H9 (cell line): Measurements from ENCODE around the gene TMEM132D. TPM values are rescaled to one million over a fixed set of nuclear protein-coding genes. Genes with fewer than 3 reads are reported as not detected.

ENCODE experiments used
- DNase-seq: peaks from one replicate; pipeline ENCODE4 v3.0.0-alpha.2; 2017
- H2AFZ ChIP-seq: one replicate; pipeline ENCODE4 v1.6.1; 2013; ENCODE audit warnings: mild to moderate bottlenecking, low read length, control low read depth, moderate library complexity
- H2AK5ac ChIP-seq: 2 replicates; pipeline ENCODE4 v1.6.1; 2013; ENCODE audit warnings: low read length, control low read depth, mixed read lengths; ENCODE audit not compliant: insufficient read length
- H2BK120ac ChIP-seq: one replicate; pipeline ENCODE4 v1.6.1; 2013; ENCODE audit warnings: low read depth, mild to moderate bottlenecking, low read length, control low read depth, inconsistent platforms; ENCODE audit not compliant: poor library complexity, severe bottlenecking
- H2BK12ac ChIP-seq: 2 replicates; pipeline ENCODE4 v1.6.1; 2013; ENCODE audit warnings: low read length, control low read depth, mixed read lengths, low read depth; ENCODE audit not compliant: insufficient read length
- H2BK15ac ChIP-seq: 2 replicates; pipeline ENCODE4 v1.6.1; 2013; ENCODE audit warnings: low read depth, low read length, control low read depth
- H2BK20ac ChIP-seq: one replicate; pipeline ENCODE4 v1.6.1; 2013; ENCODE audit warnings: low read depth, mild to moderate bottlenecking, low read length, control low read depth, inconsistent platforms; ENCODE audit not compliant: poor library complexity, severe bottlenecking
- H2BK5ac ChIP-seq: 2 replicates; pipeline ENCODE4 v1.6.1; 2013; ENCODE audit warnings: low read length, control low read depth, mixed read lengths; ENCODE audit not compliant: insufficient read length
- H3K14ac ChIP-seq: 2 replicates; pipeline ENCODE4 v1.6.1; 2013; ENCODE audit warnings: low read length, control low read depth; ENCODE audit not compliant: insufficient read depth
- H3K18ac ChIP-seq: 2 replicates; pipeline ENCODE4 v1.6.1; 2013; ENCODE audit warnings: low read depth, mild to moderate bottlenecking, mixed read lengths, low read length, control low read depth; ENCODE audit not compliant: insufficient read length
- H3K23ac ChIP-seq: 2 replicates; pipeline ENCODE4 v1.6.1; 2013; ENCODE audit warnings: low read length, control low read depth, mixed read lengths, low read depth; ENCODE audit not compliant: insufficient read length
- H3K23me2 ChIP-seq: 2 replicates; pipeline ENCODE4 v1.6.1; 2013; ENCODE audit warnings: low read depth, mild to moderate bottlenecking, mixed read lengths, low read length, control low read depth; ENCODE audit not compliant: insufficient read length, poor library complexity, severe bottlenecking
- H3K27ac ChIP-seq: 2 replicates; pipeline ENCODE4 v1.5.1; 2013; ENCODE audit warnings: low read length, control low read depth, mixed read lengths, low read depth; ENCODE audit not compliant: insufficient read length
- H3K27me3 ChIP-seq: 2 replicates; pipeline ENCODE4 v1.6.1; 2013; ENCODE audit warnings: low read length, control low read depth, inconsistent platforms; ENCODE audit not compliant: insufficient read depth
- H3K4ac ChIP-seq: 2 replicates; pipeline ENCODE4 v1.6.1; 2013; ENCODE audit warnings: low read depth, mild to moderate bottlenecking, control low read depth, inconsistent platforms, low read length, moderate library complexity
- H3K4me1 ChIP-seq: 2 replicates; pipeline ENCODE4 v1.6.1; 2013; ENCODE audit warnings: low read length, control low read depth, inconsistent platforms; ENCODE audit not compliant: insufficient read depth
- H3K4me2 ChIP-seq: 2 replicates; pipeline ENCODE4 v1.6.1; 2013; ENCODE audit warnings: low read length, control low read depth, mixed read lengths; ENCODE audit not compliant: insufficient read length, insufficient read depth
- H3K56ac ChIP-seq: 2 replicates; pipeline ENCODE4 v1.6.1; 2013; ENCODE audit warnings: low read depth, mild to moderate bottlenecking, mixed read lengths, low read length, control low read depth; ENCODE audit not compliant: insufficient read length
- H3K79me1 ChIP-seq: 2 replicates; pipeline ENCODE4 v1.6.1; 2013; ENCODE audit warnings: low read depth, mild to moderate bottlenecking, moderate library complexity, low read length, control low read depth, inconsistent platforms; ENCODE audit not compliant: insufficient read depth, poor library complexity, severe bottlenecking
- H3K79me2 ChIP-seq: 2 replicates; pipeline ENCODE4 v1.6.1; 2013; ENCODE audit warnings: low read length, control low read depth, inconsistent platforms; ENCODE audit not compliant: insufficient read depth
- H3K9ac ChIP-seq: 2 replicates; pipeline ENCODE4 v1.6.1; 2013; ENCODE audit warnings: low read length, control low read depth, mixed read lengths; ENCODE audit not compliant: insufficient read length; ENCODE audit errors: extremely low read depth
- H3K9me3 ChIP-seq: one replicate; pipeline ENCODE4 v1.6.1; 2013; ENCODE audit warnings: low read depth, low read length, inconsistent platforms; ENCODE audit not compliant: control insufficient read depth
- H3T11ph ChIP-seq: one replicate; pipeline ENCODE4 v1.6.1; 2013; ENCODE audit warnings: mild to moderate bottlenecking, low read length, control low read depth, inconsistent platforms
- H4K20me1 ChIP-seq: one replicate; pipeline ENCODE4 v1.6.1; 2013; ENCODE audit not compliant: control insufficient read depth, insufficient read length, insufficient read depth
- H4K5ac ChIP-seq: 2 replicates; pipeline ENCODE4 v1.6.1; 2013; ENCODE audit warnings: low read depth, mild to moderate bottlenecking, mixed read lengths, low read length, control low read depth; ENCODE audit not compliant: insufficient read length
- H4K8ac ChIP-seq: replicated peaks from 2 replicates; pipeline ENCODE4 v1.6.1; 2013; ENCODE audit warnings: low read length, control low read depth, mixed read lengths, low read depth; ENCODE audit not compliant: insufficient read length
- H4K91ac ChIP-seq: 2 replicates; pipeline ENCODE4 v1.6.1; 2013; ENCODE audit warnings: low read depth, mild to moderate bottlenecking, moderate library complexity, mixed read lengths, low read length, control low read depth; ENCODE audit not compliant: insufficient read length
- H3K27ac Mint-ChIP-seq, 3 experiments: 2 replicates in 2 of 3; 3 replicates in 1 of 3; pipeline ENCODE4 v1.8.0; 2020 to 2021; ENCODE audit warnings: mixed read lengths in 3 of 3, mild to moderate bottlenecking in 1 of 3, moderate library complexity in 1 of 3
- H3K27me3 Mint-ChIP-seq: 2 replicates; pipeline ENCODE4 v1.8.0; 2021; ENCODE audit warnings: low read depth, mild to moderate bottlenecking, moderate library complexity, mixed read lengths
- H3K36me3 Mint-ChIP-seq, 3 experiments: 2 replicates in 2 of 3; 3 replicates in 1 of 3; pipeline ENCODE4 v1.8.0; 2020 to 2021; ENCODE audit warnings: low read depth in 3 of 3, mixed read lengths in 3 of 3; ENCODE audit not compliant: insufficient read depth in 1 of 3
- H3K4me1 Mint-ChIP-seq, 2 experiments: 2 replicates each; pipeline ENCODE4 v1.8.0; 2020; ENCODE audit warnings: mixed read lengths in 2 of 2
- H3K4me3 Mint-ChIP-seq, 2 experiments: 2 replicates in 1 of 2; 3 replicates in 1 of 2; pipeline ENCODE4 v1.8.0; 2020 to 2021; ENCODE audit warnings: mild to moderate bottlenecking in 2 of 2, mixed read lengths in 2 of 2, moderate library complexity in 1 of 2
- H3K9me3 Mint-ChIP-seq, 2 experiments: 2 replicates in 1 of 2; 3 replicates in 1 of 2; pipeline ENCODE4 v1.8.0; 2020; ENCODE audit warnings: mild to moderate bottlenecking in 2 of 2, mixed read lengths in 2 of 2, moderate library complexity in 1 of 2
- CTCF ChIP-seq: fragments of 200-600 bp; sonication (generic); conservative IDR thresholded peaks from 3 replicates; pipeline ENCODE4 v1.8.0; 2021; ENCODE audit warnings: antibody characterized with exemption, mild to moderate bottlenecking
- WGBS: extraction: QIAGEN DNeasy Blood & Tissue Kit; methylation state at CpG from one replicate; pipeline ENCODE4 v1.1.7; 2013; ENCODE audit warnings: missing lambda C conversion rate, low lambda C conversion rate, mixed read lengths; ENCODE audit not compliant: insufficient read length; ENCODE audit errors: extremely low coverage; 5-methylcytosine and 5-hydroxymethylcytosine counted together
- total RNA-seq: library from RNA; stranded (reverse); gene quantifications from 2 replicates; pipeline ENCODE4 v1.2.1, GENCODE V29; 2021

TMEM132D gene
- total RNA-seq, 1 experiment from 2014 or later, result 6.1 TPM

GRCh38 chr12:129821964-129822363, 81.9 kb downstream of the TMEM132D start:
- peaks cover 4 to 6% of the 10 kb centered on the region in 2 experiments for H3K9me3 Mint-ChIP-seq

More at GRCh38 chr12:129821964-129822363, 81.9 kb downstream of the TMEM132D start:
- no peak overlapping the region for H3K27ac ChIP-seq
- no CpG with 5 or more reads among the region's 5 CpGs for WGBS
- H3K9ac ChIP-seq, result no peak overlapping the region
- no peaks in the 10 kb centered on the region for H3K79me1 ChIP-seq
- no peak overlapping the region for H2AFZ ChIP-seq
- H2BK5ac ChIP-seq, result no peak overlapping the region
- H3K23ac ChIP-seq, result no peak overlapping the region
- no peak overlapping the region for H2BK12ac ChIP-seq
- no peak overlapping the region for H3T11ph ChIP-seq
- H2BK120ac ChIP-seq, result no peak overlapping the region
- H3K9me3 ChIP-seq, result no peaks in the 10 kb centered on the region
- H3K4ac ChIP-seq, result no peak overlapping the region
- no peak for DNase-seq
- H4K5ac ChIP-seq, result no peak overlapping the region
- H4K8ac ChIP-seq, result no peak overlapping the region
- H2BK15ac ChIP-seq, result no peak overlapping the region
- H4K20me1 ChIP-seq, result no peaks in the 10 kb centered on the region
- H3K56ac ChIP-seq, result no peak overlapping the region
- Mint-ChIP-seq H3K4me1 (peaks cover 19 to 27% of the 10 kb centered on the region in 2 experiments), H3K27ac (peak overlapping the region in 2 of 3 experiments; percentile 0 to 17; a peak in 3 of 7 replicates), H3K27me3 (no peaks in the 10 kb centered on the region), H3K36me3 (peaks cover 0 to 17% (median 6%) of the 10 kb centered on the region in 3 experiments; a peak in 5 of 7 replicates), H3K4me3 (no peak overlapping the region)
- no peak overlapping the region for H3K4me2 ChIP-seq
- no peak overlapping the region for H2BK20ac ChIP-seq
- H3K18ac ChIP-seq, result no peak overlapping the region
- H3K23me2 ChIP-seq, result no peaks in the 10 kb centered on the region
- H3K4me1 ChIP-seq, result peaks cover 4% of the 10 kb centered on the region; the same call in 1 of the 2 replicates
- H3K14ac ChIP-seq, result no peak overlapping the region
- no peak overlapping the region for H4K91ac ChIP-seq
- no peak overlapping the region for H2AK5ac ChIP-seq
- H3K27me3 ChIP-seq, result no peaks in the 10 kb centered on the region
- no peak for TF ChIP-seq CTCF
- H3K79me2 ChIP-seq, result peaks cover 2% of the 10 kb centered on the region; the same call in 1 of the 2 replicates
